ENCODE measurements around the gene FRMD8.

FRMD8 gene

GRCh38 chr11:65386307-65387140 lies at the start of gene FRMD8:
TSS of gene FRMD8 (plus strand) at chr11:65386637. CDS start at chr11:65387037, 400 bp downstream.
- DNase-seq: peak; percentile 91

DNA sequence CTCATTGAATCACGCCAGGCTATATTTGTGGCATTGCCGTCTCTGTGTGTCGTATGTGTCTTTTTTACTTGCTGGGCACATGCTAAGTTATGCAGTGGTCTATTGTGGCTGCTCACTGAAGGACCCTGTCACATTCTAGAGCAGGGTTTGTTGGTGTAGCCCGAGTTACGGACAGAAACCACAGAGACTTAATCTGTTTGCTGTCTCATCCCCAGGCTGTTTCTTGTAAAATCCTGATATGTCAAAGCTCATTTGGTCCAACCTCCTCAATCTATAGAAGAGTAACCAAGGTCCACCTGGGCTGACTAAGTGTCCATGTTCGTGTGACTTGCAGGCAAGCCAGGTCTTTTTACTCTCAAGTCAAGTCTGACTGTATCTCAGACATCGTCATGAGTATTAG lies 47.8 kb upstream of the FRMD8 start:
- peak; percentile 58 for DNase-seq

GRCh38 chr11:65340226-65340625 lies 46.2 kb upstream of the FRMD8 start:
- no peak for DNase-seq

DNA sequence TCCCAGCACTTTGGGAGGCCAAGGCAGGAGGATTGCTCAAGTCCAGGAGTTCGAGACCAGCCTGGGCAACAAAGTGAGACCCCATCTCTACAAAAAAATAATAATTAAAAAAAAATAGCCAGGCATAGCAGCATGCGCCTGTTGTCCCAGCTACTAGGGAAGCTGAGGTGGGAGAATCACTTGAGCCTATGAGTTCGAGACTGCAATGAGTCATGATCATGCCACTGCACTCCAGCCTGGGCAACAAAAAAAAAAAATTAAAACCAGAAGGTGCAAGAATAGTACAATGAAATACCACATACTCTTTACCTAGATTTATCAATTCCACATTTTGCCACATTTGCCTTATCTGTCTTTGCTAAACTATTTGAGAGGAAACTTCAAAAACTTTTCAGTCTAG lies 44.6 kb upstream of the FRMD8 start:
- DNase-seq: no peak

GRCh38 chr11:65351511-65351910 lies 34.9 kb upstream of the FRMD8 start:
- DNase-seq: no peak

DNA sequence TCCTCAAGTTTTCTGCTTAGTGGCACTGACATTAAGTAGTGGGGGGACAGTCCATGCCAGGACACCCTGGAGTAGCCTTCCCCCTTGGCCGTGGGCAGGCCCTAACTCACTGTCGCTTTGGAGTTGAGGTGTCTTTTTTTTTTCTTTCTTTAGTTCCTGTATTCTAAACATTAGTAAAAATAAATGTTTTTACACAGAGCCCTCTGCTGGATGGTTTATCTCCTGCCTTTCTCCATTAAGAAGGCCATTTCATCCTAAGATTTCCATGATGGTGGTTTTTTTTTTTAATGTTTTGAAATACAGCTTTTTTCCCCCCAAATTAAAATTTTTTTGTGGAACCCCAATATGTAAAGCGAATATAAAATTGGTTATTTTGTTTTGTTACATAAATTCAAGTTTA lies 33.7 kb upstream of the FRMD8 start:
- DNase-seq: peak; percentile 73

DNA sequence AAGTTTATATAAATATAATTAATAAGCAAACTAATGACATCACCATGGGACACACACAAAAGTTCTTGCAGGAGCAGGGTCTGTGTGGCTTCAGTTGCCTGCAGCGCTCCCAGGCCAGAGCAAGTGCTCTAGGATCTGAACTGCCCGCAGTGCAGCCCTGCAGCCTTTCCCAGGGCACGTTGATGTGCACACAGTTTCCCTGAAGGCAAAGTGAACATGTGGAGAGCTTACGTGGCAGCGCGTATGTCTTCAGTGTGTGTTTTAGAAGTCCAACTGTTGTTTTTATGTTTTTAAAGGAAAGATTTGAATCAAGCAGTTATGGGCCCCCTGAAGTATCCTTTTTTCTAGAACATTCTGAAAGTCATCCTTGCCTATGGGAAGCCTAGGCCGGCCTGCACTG lies 33.1 kb upstream of the FRMD8 start:
- DNase-seq: no peak

GRCh38 chr11:65353900-65354264 lies 32.6 kb upstream of the FRMD8 start:
- no peak for DNase-seq

- peak; percentile 99 for DNase-seq
Observed at GRCh38 chr11:65354265-65355012, 32.0 kb upstream of the FRMD8 start, which contains the start of gene TIGD3. TSS of gene TIGD3 (plus strand) at chr11:65354751. CDS start at chr11:65355809, 1,058 bp downstream.

DNA sequence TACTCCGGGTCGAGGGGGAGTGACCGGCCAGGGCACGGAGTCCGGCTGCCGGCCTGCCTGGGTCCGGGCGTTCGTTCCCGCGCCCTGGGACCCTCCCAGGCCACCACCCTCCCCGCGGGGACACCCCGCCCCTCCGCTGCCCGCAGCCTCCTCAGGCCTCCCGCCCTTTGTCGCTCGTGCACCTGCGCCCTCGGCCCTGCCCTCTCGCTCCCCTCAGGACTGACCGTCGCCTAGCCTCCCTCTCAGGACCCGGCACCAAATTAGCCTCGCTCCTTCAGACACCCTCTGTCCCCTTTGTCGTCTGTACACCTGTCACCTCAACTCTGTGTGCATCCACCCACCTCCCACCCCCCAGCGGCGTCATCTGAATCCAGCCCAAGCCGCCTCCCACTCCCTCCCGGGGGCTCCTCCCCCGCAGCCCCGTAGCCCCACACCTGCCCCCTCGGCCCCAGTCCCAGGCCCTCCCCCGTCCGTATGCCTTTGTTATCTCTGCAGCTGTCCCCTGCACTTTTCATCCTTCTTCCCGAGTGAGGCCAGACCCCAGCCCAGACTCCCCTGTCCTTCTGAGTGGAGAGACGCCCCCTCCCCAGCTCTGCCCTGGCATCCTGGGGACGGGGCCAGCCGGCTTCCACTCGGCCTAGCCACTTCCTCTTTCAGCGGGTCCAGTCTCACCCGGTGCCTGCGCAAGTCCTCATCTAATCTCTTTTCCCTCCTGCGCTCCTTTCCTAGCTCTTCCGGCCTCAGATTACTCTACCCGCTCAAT lies 31.2 kb upstream of the FRMD8 start:
- DNase-seq: peak; percentile 86

GRCh38 chr11:65355776-65356393 lies 30.6 kb upstream of the FRMD8 start:
- no peak for DNase-seq

- DNase-seq: no peak
Observed at GRCh38 chr11:65356394-65356972, 30.0 kb upstream of the FRMD8 start.

- no peak for DNase-seq
Observed at GRCh38 chr11:65357856-65358356, 28.5 kb upstream of the FRMD8 start.

DNA sequence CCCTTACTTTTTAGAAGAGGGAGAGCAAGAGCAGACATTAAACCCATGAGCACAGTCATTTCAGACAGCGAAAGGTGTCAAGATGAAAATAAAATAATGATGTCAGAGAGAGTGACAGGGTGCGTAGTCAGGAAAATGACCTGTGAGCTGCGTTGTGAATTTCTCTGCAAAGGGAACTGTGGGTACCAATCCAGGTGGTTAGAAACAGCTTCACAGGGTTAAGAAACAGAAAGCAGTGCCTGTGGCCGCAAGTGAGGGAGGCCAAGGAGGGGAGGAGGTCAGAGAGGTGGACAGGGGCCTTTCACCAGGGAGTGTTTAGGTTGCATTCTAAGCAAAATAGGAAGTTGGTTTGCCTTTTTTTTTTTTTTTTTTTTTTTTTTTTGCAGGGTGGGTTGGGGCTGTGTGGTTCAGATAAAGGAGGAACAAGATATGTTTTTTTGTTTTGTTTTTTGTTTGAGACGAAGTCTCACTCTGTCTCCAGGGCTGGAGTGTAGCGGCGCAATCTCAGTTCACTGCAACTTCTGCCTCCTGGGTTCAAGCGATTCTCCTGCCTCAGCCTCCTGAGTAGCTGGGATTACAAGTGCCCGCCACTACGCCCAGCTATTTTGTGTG lies 24.0 kb upstream of the FRMD8 start:
- DNase-seq: peak; percentile 92

GRCh38 chr11:65362966-65363365 lies 23.5 kb upstream of the FRMD8 start:
- no peak for DNase-seq

GRCh38 chr11:65363770-65364169 lies 22.7 kb upstream of the FRMD8 start:
- no peak for DNase-seq

DNA sequence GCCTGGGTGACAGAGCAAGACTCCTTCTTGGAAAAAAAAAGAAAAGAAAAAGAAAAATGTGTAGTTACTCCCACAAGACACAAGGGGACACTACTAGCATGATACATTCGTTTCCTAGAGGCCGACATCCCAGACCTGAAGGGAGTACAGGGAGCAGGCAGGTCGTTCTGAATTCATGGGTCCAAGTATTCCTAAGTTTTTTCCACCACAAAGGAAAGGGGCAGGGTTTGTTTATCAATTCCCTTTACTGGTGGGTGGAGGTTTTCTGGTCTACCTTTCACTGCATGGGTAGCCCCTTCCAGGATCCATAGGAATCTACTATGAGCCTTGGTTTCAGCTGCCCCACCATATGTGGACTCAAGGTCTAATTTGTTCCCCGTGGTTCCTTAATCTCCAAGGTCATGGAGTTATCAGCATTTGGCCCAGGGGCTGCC lies 20.1 kb upstream of the FRMD8 start:
- peak; percentile 90 for DNase-seq

GRCh38 chr11:65370659-65371049 lies 15.8 kb upstream of the FRMD8 start:
- no peak for DNase-seq

DNA sequence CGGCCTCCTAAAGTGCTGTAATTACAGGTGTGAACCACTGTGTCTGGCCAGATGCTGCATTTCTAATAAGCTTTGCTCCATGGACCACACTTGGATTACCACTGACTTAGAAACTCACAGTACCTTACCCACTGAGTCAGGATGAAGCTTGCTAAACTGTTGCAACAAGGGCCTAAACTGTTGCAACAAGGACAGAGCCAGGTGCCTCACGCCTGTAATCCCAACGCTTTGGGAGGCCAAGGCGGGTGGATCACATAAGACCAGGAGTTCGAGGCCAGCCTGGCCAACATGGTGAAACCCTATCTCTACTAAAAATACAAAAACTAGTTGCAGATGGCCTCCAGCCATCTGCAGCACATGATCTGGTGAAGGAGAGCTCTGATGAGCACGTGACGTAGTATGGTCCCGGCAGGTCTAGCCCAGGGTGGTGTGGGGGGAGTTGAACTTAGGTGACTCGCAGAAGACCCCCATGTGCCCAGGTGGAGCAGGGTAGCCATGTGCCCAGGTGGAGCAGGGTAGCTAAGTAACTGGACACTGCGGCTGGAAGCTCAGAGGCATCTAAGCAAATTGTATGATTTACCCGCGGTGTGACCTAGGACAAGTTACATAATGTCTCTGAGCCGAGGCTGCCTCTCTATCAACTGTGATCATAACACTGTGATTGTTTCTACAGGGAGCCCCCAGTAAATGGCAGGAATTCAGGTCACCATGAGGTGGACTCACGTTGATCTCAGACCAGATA lies 12.4 kb upstream of the FRMD8 start:
- no peak for DNase-seq

- no peak for DNase-seq
Observed at GRCh38 chr11:65375012-65375411, 11.4 kb upstream of the FRMD8 start.

GRCh38 chr11:65376138-65376713 lies 10.2 kb upstream of the FRMD8 start:
- no peak for DNase-seq

All from hematopoietic multipotent progenitor cell treated with erythropoietin and hydrocortisone succinate and interleukin-3 and kit ligand, for 4 days (in vitro differentiated cells).